Chondrocyte (in vitro differentiated cells): Measurements from ENCODE around the gene SIRPA. TPM values are rescaled to one million over a fixed set of nuclear protein-coding genes. Genes with fewer than 3 reads are reported as not detected.

Experiments
- DNase-seq: peaks from one replicate; pipeline ENCODE4 v3.0.0; 2021; ENCODE audit warnings: mixed read lengths, low spot score
- H3K27ac Mint-ChIP-seq: one replicate; pipeline ENCODE4 v1.8.0; 2021; ENCODE audit warnings: mild to moderate bottlenecking, moderate library complexity, mixed read lengths; ENCODE audit not compliant: unreplicated experiment
- H3K27me3 Mint-ChIP-seq: 2 replicates; pipeline ENCODE4 v1.8.0; 2021; ENCODE audit warnings: low read depth, mixed read lengths
- H3K36me3 Mint-ChIP-seq: 2 replicates; pipeline ENCODE4 v1.8.0; 2021; ENCODE audit warnings: low read depth, mixed read lengths
- H3K4me1 Mint-ChIP-seq: 2 replicates; pipeline ENCODE4 v1.8.0; 2021; ENCODE audit warnings: low read depth, mild to moderate bottlenecking, mixed read lengths
- H3K4me3 Mint-ChIP-seq: one replicate; pipeline ENCODE4 v1.8.0; 2021; ENCODE audit warnings: mild to moderate bottlenecking, moderate library complexity, mixed read lengths; ENCODE audit not compliant: unreplicated experiment
- H3K9me3 Mint-ChIP-seq: 2 replicates; pipeline ENCODE4 v1.8.0; 2021; ENCODE audit warnings: low read depth, mixed read lengths
- CTCF ChIP-seq: fragments of 200-600 bp; sonication (generic); IDR thresholded peaks from 2 replicates; pipeline ENCODE4 v1.5.0; 2021; ENCODE audit warnings: antibody characterized with exemption, mild to moderate bottlenecking, moderate library complexity
- total RNA-seq: library from RNA; stranded (reverse); gene quantifications from 3 replicates; pipeline ENCODE4 v1.2.1, GENCODE V29; 2021

SIRPA gene
- total RNA-seq, 1 donor from 2014 or later = 25.6 TPM

DNA sequence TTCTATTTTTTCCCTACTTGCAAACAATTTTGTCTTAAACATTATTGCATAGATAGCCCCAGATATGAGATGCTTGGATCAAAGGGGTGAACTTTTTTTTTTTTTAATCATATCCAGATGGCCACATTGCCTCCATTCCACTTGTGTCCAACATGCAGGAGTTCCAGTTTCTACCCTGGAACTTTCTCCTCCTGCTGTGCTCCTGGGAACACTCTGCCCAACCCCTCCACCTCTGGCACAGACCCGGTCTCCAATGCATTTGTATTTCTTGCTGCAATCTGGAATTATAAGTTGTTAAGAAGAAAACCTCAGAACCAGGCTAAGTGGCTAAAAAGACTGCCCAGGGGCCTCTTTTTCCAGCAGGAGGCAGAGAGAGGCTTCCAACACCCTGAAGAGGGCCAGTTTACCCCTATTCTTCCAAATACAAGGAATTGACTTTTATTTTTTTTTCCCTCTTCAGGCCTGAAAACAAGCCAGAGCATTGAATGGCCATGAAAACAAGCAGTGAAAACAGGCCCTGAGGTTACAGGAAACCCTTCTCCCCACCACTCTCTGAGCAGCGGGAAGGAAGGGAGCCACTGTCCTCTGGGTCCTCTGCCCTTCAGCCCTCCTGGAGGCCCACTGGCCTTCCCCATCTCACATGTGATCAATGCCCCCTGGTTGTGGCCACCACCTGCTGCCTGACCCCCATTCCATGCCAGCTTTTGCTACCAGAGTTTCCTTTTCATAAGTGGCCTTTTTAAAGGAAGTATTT is 54.3 kb downstream of the SIRPA start:
- no peaks in the 10 kb centered on the region for H3K36me3 Mint-ChIP-seq
- peaks cover 35% of the 10 kb centered on the region for H3K27me3 Mint-ChIP-seq
- no peak for DNase-seq
- no peaks in the 10 kb centered on the region for H3K9me3 Mint-ChIP-seq
- H3K27ac Mint-ChIP-seq = no peak overlapping the region
- peaks cover 9% of the 10 kb centered on the region for H3K4me1 Mint-ChIP-seq
- no peak for TF ChIP-seq CTCF
- no peak overlapping the region for H3K4me3 Mint-ChIP-seq

GRCh38 chr20:1950836-1951235 is 55.6 kb downstream of the SIRPA start:
- Mint-ChIP-seq H3K4me3 (no peak overlapping the region), H3K36me3 (no peaks in the 10 kb centered on the region), H3K27me3 (peaks cover 33% of the 10 kb centered on the region), H3K27ac (no peak overlapping the region), H3K4me1 (peaks cover 9% of the 10 kb centered on the region), H3K9me3 (no peaks in the 10 kb centered on the region)
- TF ChIP-seq CTCF = no peak
- no peak for DNase-seq

GRCh38 chr20:1951436-1952115 is 56.4 kb downstream of the SIRPA start:
- Mint-ChIP-seq H3K36me3 (no peaks in the 10 kb centered on the region), H3K9me3 (no peaks in the 10 kb centered on the region), H3K4me3 (no peak overlapping the region), H3K27ac (no peak overlapping the region), H3K27me3 (peaks cover 30% of the 10 kb centered on the region), H3K4me1 (peaks cover 9% of the 10 kb centered on the region)
- DNase-seq = no peak
- TF ChIP-seq CTCF = no peak

GRCh38 chr20:1952737-1953530 is 57.7 kb downstream of the SIRPA start:
- Mint-ChIP-seq H3K4me3 (no peak overlapping the region), H3K27me3 (peaks cover 22% of the 10 kb centered on the region), H3K36me3 (no peaks in the 10 kb centered on the region), H3K27ac (no peak overlapping the region), H3K4me1 (no peaks in the 10 kb centered on the region), H3K9me3 (no peaks in the 10 kb centered on the region)
- TF ChIP-seq CTCF = no peak
- no peak for DNase-seq

GRCh38 chr20:1953621-1954020 is 58.4 kb downstream of the SIRPA start:
- Mint-ChIP-seq H3K4me3 (no peak overlapping the region), H3K27me3 (peaks cover 18% of the 10 kb centered on the region), H3K27ac (no peak overlapping the region), H3K4me1 (no peaks in the 10 kb centered on the region), H3K36me3 (no peaks in the 10 kb centered on the region), H3K9me3 (no peaks in the 10 kb centered on the region)
- no peak for DNase-seq
- no peak for TF ChIP-seq CTCF
